HCT116 (cell line): ENCODE data around the gene FBXL17. TPM values are rescaled to one million over a fixed set of nuclear protein-coding genes. Genes with fewer than 3 reads are reported as not detected.

Source experiments
- ATAC-seq: fragments of 200-7000 bp; cut with Tn5 transposase; 2 replicates; pipeline ENCODE4 v1.9.1; 2020; ENCODE audit warnings: mild to moderate bottlenecking, moderate library complexity
- BruUV-seq: library from RNA; stranded (reverse); fragments of 400-500 nt; replicated peaks from 2 replicates; lab custom pipeline; 2021; lab: Mats Ljungman, UMichigan
- CTCF ChIA-PET: fragments of 300-600 bp; sonication (Branson Sonifier 250); formaldehyde crosslinking; loops from one replicate; lab custom pipeline; 2021; ENCODE audit warnings: antibody characterized with exemption; lab: Charles Lee
- POLR2A ChIA-PET: fragments of 300-600, 350-600 bp; sonication (Branson Sonifier 250); formaldehyde crosslinking; loops from one replicate; lab custom pipeline; 2021; ENCODE audit warnings: antibody characterized with exemption; lab: Charles Lee
- RAD21 ChIA-PET, 2 experiments: fragments of 300-600 bp; sonication (Branson Sonifier 250); formaldehyde crosslinking; loops; one replicate each; lab custom pipeline; 2023; ENCODE audit warnings: low total read pairs in 2 of 2; ENCODE audit not compliant: uncharacterized antibody in 2 of 2, unreplicated experiment in 2 of 2, low non-redundant PET in 1 of 2; lab: Charles Lee
- DNase-seq: peaks from one replicate; pipeline ENCODE4 v3.0.0-alpha.2; 2010; ENCODE audit warnings: low read depth, low spot score
- H2AFZ ChIP-seq: fragments of 200-600 bp; shearing (Covaris generic), sonication (generic); 2 replicates; pipeline ENCODE4 v1.6.1; 2017; ENCODE audit warnings: low read depth, mixed run types, mixed read lengths, antibody characterized with exemption, low read length; ENCODE audit not compliant: poor library complexity, severe bottlenecking
- H3K27ac ChIP-seq: 2 replicates; pipeline ENCODE4 v1.5.1; 2012; ENCODE audit warnings: low read depth, low read length
- H3K27me3 ChIP-seq: fragments of 200-600 bp; sonication (generic); 2 replicates; pipeline ENCODE4 v1.6.1; 2016; ENCODE audit warnings: mixed run types, low read length, mixed read lengths; ENCODE audit not compliant: insufficient read depth
- H3K36me3 ChIP-seq, 2 experiments: fragments of 200-500 bp in 1 of 2; fragments of 200-600 bp in 1 of 2; sonication (Bioruptor generic) in 1 of 2; sonication (generic) in 1 of 2; 2 replicates each; pipeline versions ENCODE4 v1.5.1 to v1.6.1; 2014 to 2016; ENCODE audit warnings: low read length in 2 of 2, inconsistent platforms in 1 of 2, mixed read lengths in 1 of 2, mixed run types in 1 of 2; ENCODE audit not compliant: insufficient read depth in 2 of 2, control insufficient read depth in 1 of 2
- H3K4me1 ChIP-seq, 2 experiments: fragments of 200-600 bp in 1 of 2; sonication (generic) in 1 of 2; 2 replicates each; pipeline versions ENCODE4 v1.5.1 to v1.6.1; 2012 to 2017; ENCODE audit warnings: low read length in 2 of 2, inconsistent platforms in 1 of 2, mild to moderate bottlenecking in 1 of 2, mixed read lengths in 1 of 2, mixed run types in 1 of 2, moderate library complexity in 1 of 2; ENCODE audit not compliant: insufficient read depth in 2 of 2, control insufficient read depth in 1 of 2
- H3K4me2 ChIP-seq: fragments of 200-600 bp; sonication (generic); 2 replicates; pipeline ENCODE4 v1.6.1; 2017; ENCODE audit warnings: mixed run types, low read length, mixed read lengths
- H3K4me3 ChIP-seq, 2 experiments: fragments of 200-600 bp in 1 of 2; sonication (generic) in 1 of 2; replicated peaks in 1 of 2; 2 replicates each; pipeline ENCODE4 v1.5.1; 2011 to 2016; ENCODE audit warnings: low read length in 2 of 2, control low read depth in 1 of 2, low read depth in 1 of 2, mild to moderate bottlenecking in 1 of 2, mixed read lengths in 1 of 2, mixed run types in 1 of 2
- H3K79me2 ChIP-seq: fragments of 200-600 bp; sonication (generic); 2 replicates; pipeline ENCODE4 v1.6.1; 2017; ENCODE audit warnings: mild to moderate bottlenecking, mixed run types, low read length, moderate library complexity, mixed read lengths; ENCODE audit not compliant: insufficient read depth
- H3K9ac ChIP-seq: fragments of 200-600 bp; sonication (generic); 2 replicates; pipeline ENCODE4 v1.6.1; 2016; ENCODE audit warnings: low read length, mixed read lengths
- H3K9me2 ChIP-seq: fragments of 200-600 bp; sonication (generic), shearing (Covaris generic); 2 replicates; pipeline ENCODE4 v1.6.1; 2017; ENCODE audit warnings: mixed run types, mild to moderate bottlenecking, moderate library complexity; ENCODE audit not compliant: insufficient read depth
- H3K9me3 ChIP-seq, 2 experiments: fragments of 200-500 bp in 1 of 2; fragments of 200-600 bp in 1 of 2; sonication (Bioruptor generic) in 1 of 2; sonication (generic) in 1 of 2; 2 replicates each; pipeline ENCODE4 v1.6.1; 2014 to 2017; ENCODE audit warnings: low read length in 2 of 2, mixed read lengths in 2 of 2, inconsistent platforms in 1 of 2, low read depth in 1 of 2, mild to moderate bottlenecking in 1 of 2, mixed run types in 1 of 2, moderate library complexity in 1 of 2; ENCODE audit not compliant: control insufficient read depth in 1 of 2, insufficient read depth in 1 of 2
- H4K20me1 ChIP-seq: fragments of 200-600 bp; sonication (generic), shearing (Covaris generic); 2 replicates; pipeline ENCODE4 v1.6.1; 2017; ENCODE audit warnings: mixed run types, mild to moderate bottlenecking, moderate library complexity; ENCODE audit not compliant: insufficient read depth
- EZH2phosphoT487 ChIP-seq: fragments of 200-600 bp; IDR thresholded peaks from 2 replicates; pipeline ENCODE4 v1.6.1; 2018; ENCODE audit warnings: antibody characterized with exemption, borderline replicate concordance
- POLR2A ChIP-seq: IDR thresholded peaks from 2 replicates; pipeline ENCODE4 v1.7.0; 2011; ENCODE audit warnings: borderline replicate concordance; ENCODE audit not compliant: insufficient read depth, insufficient read length; ENCODE audit errors: extremely low read depth
- POLR2AphosphoS5 ChIP-seq: IDR thresholded peaks from 2 replicates; pipeline ENCODE4 v1.6.1; 2011; ENCODE audit warnings: mild to moderate bottlenecking, low read depth, low read length, moderate library complexity
- RAD21 ChIP-seq: IDR thresholded peaks from 2 replicates; pipeline ENCODE4 v1.6.1; 2012; ENCODE audit warnings: low read depth, mild to moderate bottlenecking
- REST ChIP-seq: IDR thresholded peaks from 2 replicates; pipeline ENCODE4 v1.6.1; 2012; ENCODE audit warnings: low read depth
- SRF ChIP-seq: IDR thresholded peaks from 2 replicates; pipeline ENCODE4 v1.6.1; 2012; ENCODE audit warnings: low read depth
- intact Hi-C: fragments of 100-400 bp; cut with micrococcal nuclease; formaldehyde crosslinking; loops from 2 replicates; pipeline ENCODE4 v1.10.0; 2022
- total RNA-seq: library from RNA; stranded (reverse); gene quantifications from one replicate; pipeline ENCODE4 v1.2.1, GENCODE V29; 2021; ENCODE audit not compliant: unreplicated experiment
- TF ChIP-seq, protein P1 (sequence below), 3 experiments: fragments of 200-600 bp in 1 of 3; sonication (generic) in 1 of 3; IDR thresholded peaks in 2 of 3; conservative IDR thresholded peaks in 1 of 3; 2 replicates each; pipeline ENCODE4 v1.5.1; 2012 to 2017; ENCODE audit warnings: low read depth in 2 of 3, low read length in 2 of 3, antibody characterized with exemption in 1 of 3, borderline replicate concordance in 1 of 3, control low read depth in 1 of 3, mild to moderate bottlenecking in 1 of 3, mixed read lengths in 1 of 3, mixed run types in 1 of 3, moderate library complexity in 1 of 3; ENCODE audit not compliant: insufficient read depth in 1 of 3

FBXL17 gene
- total RNA-seq, 1 experiment from 2014 or later, result 9.4 TPM

DNA sequence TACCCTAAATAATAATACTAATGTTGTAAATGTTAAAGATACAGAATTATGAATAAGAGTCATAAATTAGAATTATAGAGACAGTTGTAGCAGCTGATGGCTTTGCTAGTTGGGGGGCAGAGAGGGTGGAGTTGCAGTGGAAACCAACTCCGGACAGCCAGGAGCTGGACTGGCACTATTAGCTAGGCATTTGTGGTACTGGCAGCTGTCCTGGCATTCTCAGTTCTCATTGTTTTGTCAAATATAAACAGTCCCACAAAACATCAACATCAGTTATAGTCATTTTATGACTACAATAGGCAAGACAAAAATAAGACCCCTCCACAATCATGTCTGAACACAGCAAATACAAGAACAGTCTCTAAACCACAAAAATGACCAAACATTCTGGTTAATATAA is 2.8 kb upstream of the FBXL17 start:
- CTCF ChIA-PET, result no interaction called here
- Histone ChIP-seq H3K36me3 (no peaks in the 10 kb centered on the region), H3K27ac (no peak overlapping the region), H3K4me3 (no peak overlapping the region), H3K9me2 (no peaks in the 10 kb centered on the region), H3K9ac (no peak overlapping the region), H3K9me3 (no peaks in the 10 kb centered on the region), H3K79me2 (0 out of 2 replicates have a peak, but pooled peaks cover 3% of the 10 kb centered on the region), H3K27me3 (no peaks in the 10 kb centered on the region), H4K20me1 (no peaks in the 10 kb centered on the region), H2AFZ (no peak overlapping the region), H3K4me2 (no peak overlapping the region), H3K4me1 (peaks cover 7 to 18% of the 10 kb centered on the region in 2 experiments)
- DNase-seq (no peak), ATAC-seq (no peak)
- TF ChIP-seq, protein P1, sequence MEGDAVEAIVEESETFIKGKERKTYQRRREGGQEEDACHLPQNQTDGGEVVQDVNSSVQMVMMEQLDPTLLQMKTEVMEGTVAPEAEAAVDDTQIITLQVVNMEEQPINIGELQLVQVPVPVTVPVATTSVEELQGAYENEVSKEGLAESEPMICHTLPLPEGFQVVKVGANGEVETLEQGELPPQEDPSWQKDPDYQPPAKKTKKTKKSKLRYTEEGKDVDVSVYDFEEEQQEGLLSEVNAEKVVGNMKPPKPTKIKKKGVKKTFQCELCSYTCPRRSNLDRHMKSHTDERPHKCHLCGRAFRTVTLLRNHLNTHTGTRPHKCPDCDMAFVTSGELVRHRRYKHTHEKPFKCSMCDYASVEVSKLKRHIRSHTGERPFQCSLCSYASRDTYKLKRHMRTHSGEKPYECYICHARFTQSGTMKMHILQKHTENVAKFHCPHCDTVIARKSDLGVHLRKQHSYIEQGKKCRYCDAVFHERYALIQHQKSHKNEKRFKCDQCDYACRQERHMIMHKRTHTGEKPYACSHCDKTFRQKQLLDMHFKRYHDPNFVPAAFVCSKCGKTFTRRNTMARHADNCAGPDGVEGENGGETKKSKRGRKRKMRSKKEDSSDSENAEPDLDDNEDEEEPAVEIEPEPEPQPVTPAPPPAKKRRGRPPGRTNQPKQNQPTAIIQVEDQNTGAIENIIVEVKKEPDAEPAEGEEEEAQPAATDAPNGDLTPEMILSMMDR (IDR thresholded peaks at IDR 0.05 in 2 of 3, conservative IDR thresholded peaks at IDR 0.05 in 1 of 3; ENCODE audit: borderline replicate concordance in 1 of 3, insufficient read depth in 1 of 3, low read depth in 2 of 3, low read length in 2 of 3), result no peak
- no peak for TF ChIP-seq REST
- TF ChIP-seq SRF, result no peak
- no peak for TF ChIP-seq POLR2A
- TF ChIP-seq EZH2phosphoT487, result no peak
- TF ChIP-seq POLR2AphosphoS5, result no peak
- TF ChIP-seq RAD21, result no peak
- RAD21 ChIA-PET, result no interaction called here
- intact Hi-C loops, result no loop called here
- POLR2A ChIA-PET, result no interaction called here
- BruUV-seq, result no TSS peak
